Measurements from ENCODE around the gene GRIK3. TPM values are rescaled to one million over a fixed set of nuclear protein-coding genes. Genes with fewer than 3 reads are reported as not detected.
"Not testable (repeated sequence)": the region's sequence is repeated elsewhere in the genome, so short reads cannot be mapped to it uniquely, and the experiment has no call there.

GRIK3 gene
- polyA plus RNA-seq, 1 experiment: not detected

DNA sequence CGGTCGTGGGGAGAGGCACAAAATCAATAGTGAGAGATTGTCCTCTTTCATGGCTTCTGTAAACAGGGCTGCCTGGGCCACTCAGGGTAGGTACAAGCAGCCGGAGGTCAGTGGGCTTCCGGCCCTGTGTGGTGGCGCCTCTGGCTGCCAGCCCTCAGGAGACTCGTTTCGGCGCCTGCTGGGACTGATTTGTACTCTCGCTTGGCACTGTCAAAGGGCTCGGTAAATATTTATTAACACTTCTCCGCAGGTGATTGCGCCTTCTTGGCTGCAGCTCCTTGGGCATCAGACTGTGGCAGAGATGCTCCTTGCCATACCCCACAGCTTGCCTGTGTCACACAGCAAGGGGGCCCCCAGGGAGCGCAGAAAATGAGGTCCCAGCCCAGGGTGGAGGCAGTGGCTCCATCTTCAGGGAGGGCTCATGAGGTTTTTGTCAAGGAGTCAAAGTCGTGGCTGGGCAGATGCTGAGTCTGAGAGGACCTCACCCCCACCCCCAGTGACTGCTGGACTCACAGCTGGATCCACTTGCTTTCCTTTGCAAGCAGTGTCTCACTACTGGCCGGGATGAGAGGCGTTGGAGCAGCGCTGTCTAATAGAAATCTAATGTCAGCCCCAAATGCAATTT is 262.5 kb downstream of the GRIK3 start:
- Histone ChIP-seq H3K4me3 (ENCODE audit: low read depth, low read length) (no peak overlapping the region), H3K27ac (ENCODE audit: low read depth, low read length) (no peak overlapping the region), H3K27me3 (ENCODE audit: control insufficient read depth, insufficient read depth, low read length) (peaks cover 4% of the 10 kb centered on the region), H3K9me3 (ENCODE audit: control insufficient read depth, insufficient read depth, low read length) (no peaks in the 10 kb centered on the region)
- ChIA-PET CTCF (no interaction called here), POLR2A (no interaction called here)
- TF ChIP-seq, protein P1, sequence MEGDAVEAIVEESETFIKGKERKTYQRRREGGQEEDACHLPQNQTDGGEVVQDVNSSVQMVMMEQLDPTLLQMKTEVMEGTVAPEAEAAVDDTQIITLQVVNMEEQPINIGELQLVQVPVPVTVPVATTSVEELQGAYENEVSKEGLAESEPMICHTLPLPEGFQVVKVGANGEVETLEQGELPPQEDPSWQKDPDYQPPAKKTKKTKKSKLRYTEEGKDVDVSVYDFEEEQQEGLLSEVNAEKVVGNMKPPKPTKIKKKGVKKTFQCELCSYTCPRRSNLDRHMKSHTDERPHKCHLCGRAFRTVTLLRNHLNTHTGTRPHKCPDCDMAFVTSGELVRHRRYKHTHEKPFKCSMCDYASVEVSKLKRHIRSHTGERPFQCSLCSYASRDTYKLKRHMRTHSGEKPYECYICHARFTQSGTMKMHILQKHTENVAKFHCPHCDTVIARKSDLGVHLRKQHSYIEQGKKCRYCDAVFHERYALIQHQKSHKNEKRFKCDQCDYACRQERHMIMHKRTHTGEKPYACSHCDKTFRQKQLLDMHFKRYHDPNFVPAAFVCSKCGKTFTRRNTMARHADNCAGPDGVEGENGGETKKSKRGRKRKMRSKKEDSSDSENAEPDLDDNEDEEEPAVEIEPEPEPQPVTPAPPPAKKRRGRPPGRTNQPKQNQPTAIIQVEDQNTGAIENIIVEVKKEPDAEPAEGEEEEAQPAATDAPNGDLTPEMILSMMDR (IDR thresholded peaks at IDR 0.05; ENCODE audit: low read depth, low read length): no peak
- no peak for DNase-seq (ENCODE audit: low read depth, low spot score)

DNA sequence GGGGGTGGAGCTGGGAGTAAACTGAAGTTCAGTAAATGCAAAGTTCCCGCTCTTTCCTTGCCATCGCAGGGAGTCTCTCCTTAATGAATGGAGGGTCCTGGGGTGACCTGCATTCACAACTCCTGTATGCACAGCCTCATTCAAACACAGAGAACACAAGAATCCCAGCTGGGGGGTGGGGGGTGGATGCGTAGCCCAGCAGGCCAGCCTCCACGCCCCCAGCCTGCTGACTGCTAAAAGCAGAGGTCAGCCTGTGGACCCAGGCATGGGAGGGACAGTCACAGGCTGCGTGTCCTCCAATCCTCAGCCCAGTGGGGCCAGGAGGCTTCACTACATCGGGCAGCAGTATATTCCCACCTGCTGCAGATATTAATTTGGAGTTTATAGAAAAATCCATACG is 263.1 kb downstream of the GRIK3 start:
- TF ChIP-seq, protein P1 (IDR thresholded peaks at IDR 0.05; ENCODE audit: low read depth, low read length): no peak
- no peak overlapping the region for H3K4me3 ChIP-seq (ENCODE audit: low read depth, low read length)
- no peaks in the 10 kb centered on the region for H3K9me3 ChIP-seq (ENCODE audit: control insufficient read depth, insufficient read depth, low read length)
- POLR2A ChIA-PET: no interaction called here
- no peak for DNase-seq (ENCODE audit: low read depth, low spot score)
- no peak overlapping the region for H3K27ac ChIP-seq (ENCODE audit: low read depth, low read length)
- peaks cover 4% of the 10 kb centered on the region for H3K27me3 ChIP-seq (ENCODE audit: control insufficient read depth, insufficient read depth, low read length)
- CTCF ChIA-PET: no interaction called here

DNA sequence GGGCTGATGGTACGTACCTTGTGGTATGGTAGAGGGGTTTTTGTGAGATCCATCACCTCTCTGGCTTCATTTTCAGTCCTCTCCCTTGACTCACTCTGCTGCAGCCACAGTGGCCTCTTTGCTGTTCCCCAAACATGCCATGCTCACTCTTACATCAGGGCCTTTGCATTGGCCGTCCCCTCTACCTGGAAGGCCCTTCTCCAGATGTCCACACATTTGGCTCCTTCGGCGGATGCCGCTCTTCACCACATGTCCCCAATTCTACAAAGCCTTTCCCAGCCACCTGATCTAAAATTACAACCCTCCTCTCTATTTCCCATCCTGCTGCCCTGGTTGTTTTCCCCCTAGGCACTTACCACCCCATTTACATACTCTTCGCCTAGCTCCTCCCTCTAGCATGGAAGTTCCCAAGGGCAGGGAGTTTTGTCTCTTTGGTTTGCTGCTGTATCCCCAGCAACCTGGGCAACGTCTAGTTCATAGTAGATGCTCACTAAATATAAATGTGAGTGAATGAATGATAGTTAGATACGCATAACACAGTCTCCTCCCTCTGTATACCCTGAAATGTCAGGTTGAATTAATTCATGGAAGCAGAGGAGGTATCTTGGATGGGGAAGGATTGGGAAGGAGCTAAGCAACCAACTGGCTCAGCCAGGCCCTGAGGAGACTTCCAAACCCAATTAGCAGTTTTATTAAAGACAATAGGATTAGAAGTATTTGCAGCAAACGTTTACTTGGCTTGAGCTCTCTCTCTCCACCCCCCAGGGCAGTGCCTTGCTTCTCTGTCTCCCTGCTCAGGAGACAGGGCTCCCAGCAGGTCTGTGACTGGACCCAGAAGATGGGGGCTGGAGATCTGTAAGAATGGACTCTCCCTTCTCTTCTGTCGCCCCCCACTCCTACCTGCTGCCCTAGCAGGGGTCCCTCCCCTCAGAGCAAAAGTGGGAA is 264.2 kb downstream of the GRIK3 start:
- H3K27ac ChIP-seq (ENCODE audit: low read depth, low read length): no peak overlapping the region
- ChIA-PET POLR2A (no interaction called here), CTCF (no interaction called here)
- H3K4me3 ChIP-seq (ENCODE audit: low read depth, low read length): no peak overlapping the region
- H3K9me3 ChIP-seq (ENCODE audit: control insufficient read depth, insufficient read depth, low read length): no peaks in the 10 kb centered on the region
- H3K27me3 ChIP-seq (ENCODE audit: control insufficient read depth, insufficient read depth, low read length): peaks cover 4% of the 10 kb centered on the region
- TF ChIP-seq, protein P1 (IDR thresholded peaks at IDR 0.05; ENCODE audit: low read depth, low read length): no peak
- no peak for DNase-seq (ENCODE audit: low read depth, low spot score)

DNA sequence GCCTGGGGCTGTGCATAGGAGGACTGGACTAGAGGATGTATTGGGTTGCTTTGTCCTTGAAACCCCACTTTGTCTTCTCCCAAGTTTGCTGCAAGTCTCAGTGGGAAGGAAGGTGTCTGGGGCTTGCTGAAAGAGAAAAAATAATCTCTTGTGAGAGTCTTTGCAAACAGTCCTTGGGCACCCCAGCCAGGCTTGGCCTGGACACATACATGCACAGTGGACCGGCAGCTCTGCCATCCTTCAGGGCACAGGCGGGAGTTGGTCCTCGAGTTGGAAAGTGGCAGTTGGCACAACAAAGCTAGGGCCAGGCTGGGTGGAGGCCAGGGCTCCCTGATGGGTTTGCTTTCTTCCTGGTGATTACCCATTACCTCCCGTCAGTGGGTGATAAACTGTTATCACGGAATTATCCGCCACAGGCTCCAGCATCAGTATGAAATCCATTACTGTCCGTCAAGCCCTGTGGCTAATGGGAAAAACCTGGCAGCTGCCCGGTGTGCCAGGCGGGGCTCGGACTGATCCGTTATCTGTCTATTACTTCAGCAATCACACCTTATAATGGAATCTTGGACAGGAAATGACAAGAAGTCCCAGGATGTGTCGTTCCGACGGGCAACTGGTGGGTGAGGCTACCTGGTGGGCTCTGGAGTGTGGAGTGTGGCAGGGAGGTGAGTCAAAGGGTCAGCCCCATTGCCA is 265.7 kb downstream of the GRIK3 start:
- Histone ChIP-seq H3K27ac (ENCODE audit: low read depth, low read length) (no peak overlapping the region), H3K4me3 (ENCODE audit: low read depth, low read length) (no peak overlapping the region), H3K27me3 (ENCODE audit: control insufficient read depth, insufficient read depth, low read length) (peaks cover 4% of the 10 kb centered on the region), H3K9me3 (ENCODE audit: control insufficient read depth, insufficient read depth, low read length) (no peaks in the 10 kb centered on the region)
- no peak for DNase-seq (ENCODE audit: low read depth, low spot score)
- ChIA-PET CTCF (no interaction called here), POLR2A (no interaction called here)
- TF ChIP-seq, protein P1 (IDR thresholded peaks at IDR 0.05; ENCODE audit: low read depth, low read length): no peak

DNA sequence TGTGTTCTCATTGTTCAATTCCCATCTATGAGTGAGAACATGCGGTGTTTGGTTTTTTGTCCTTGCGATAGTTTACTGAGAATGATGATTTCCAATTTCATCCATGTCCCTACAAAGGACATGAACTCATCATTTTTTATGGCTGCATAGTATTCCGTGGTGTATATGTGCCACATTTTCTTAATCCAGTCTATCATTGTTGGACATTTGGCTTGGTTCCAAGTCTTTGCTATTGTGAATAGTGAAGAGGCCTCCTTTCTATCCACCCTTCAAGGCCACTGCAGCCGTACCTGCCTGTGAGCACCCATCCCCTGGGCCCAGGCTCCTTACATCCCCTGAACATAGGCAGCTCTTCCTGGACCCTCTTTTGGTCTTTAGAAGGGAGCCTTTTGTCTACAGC is 266.9 kb downstream of the GRIK3 start:
- H3K4me3 ChIP-seq (ENCODE audit: low read depth, low read length); H3K27ac ChIP-seq (ENCODE audit: low read depth, low read length); H3K9me3 ChIP-seq (ENCODE audit: control insufficient read depth, insufficient read depth, low read length); POLR2A ChIA-PET; CTCF ChIA-PET; DNase-seq (ENCODE audit: low read depth, low spot score); H3K27me3 ChIP-seq (ENCODE audit: control insufficient read depth, insufficient read depth, low read length): not testable (repeated sequence)

Measured in AG04450 (cell line).